HG03558 (cell line): ENCODE results near the gene PLPP2.

Source experiments
- ATAC-seq: cut with Tn5 transposase; IDR thresholded peaks from one replicate; pipeline ENCODE4 v1.9.1; 2021; ENCODE audit warnings: moderate number of reproducible peaks; ENCODE audit not compliant: unreplicated experiment; ENCODE audit errors: extremely low read depth

Gene PLPP2

DNA sequence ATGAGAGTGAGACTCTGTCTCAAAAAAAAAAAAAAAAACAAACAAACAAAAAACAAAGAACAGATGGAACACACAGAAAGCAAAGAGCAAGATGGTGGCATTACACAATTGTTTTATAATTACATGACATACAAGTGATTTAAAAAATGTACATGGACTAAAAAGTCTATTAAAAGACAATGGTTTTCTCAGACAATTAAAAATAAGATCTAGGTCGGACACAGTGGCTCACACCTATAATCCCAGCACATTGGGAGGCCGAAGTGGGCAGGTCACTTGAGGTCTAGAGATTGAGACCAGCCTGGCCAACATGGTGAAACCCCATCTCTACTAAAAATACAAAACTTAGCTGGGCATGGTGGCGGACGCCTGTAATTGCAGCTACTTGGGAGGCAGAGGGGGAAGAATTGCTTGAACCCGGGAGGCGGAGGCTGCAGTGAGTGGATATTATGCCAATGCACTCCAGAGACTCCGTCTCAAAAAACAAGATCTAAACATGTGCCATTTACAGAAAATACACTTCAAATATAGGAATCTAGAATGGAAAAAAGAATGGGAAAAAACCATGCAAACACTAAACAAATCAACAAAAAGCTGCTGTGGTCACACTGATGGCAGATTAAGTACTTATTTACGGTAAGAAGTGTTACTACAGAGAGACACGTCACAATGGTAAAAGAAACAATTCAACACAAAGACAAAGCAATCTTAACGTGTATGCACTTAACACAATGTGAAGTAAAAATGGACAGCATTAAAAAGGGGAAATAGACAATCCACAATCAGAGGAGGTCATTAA lies 26.7 kb upstream of the PLPP2 start:
- ATAC-seq: no peak

DNA sequence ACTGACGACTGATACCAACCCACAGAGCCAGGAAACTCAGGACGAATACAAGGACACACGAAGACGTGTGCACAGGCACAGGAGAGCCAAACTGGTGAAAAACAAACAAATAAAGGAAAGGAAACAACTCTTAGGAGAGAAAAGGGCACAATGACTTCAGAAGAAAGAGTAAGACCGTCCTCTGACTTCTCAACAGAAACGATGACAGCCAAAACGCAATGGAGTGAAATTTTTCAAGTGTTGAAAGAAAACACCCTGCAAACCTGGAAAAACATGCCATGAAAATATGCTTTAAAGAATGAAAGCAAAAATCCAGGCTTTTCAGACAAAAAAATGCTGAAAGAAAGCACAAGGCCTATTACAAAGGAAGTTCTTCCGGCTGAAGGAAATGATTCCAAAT lies 24.6 kb upstream of the PLPP2 start:
- ATAC-seq: no peak

- no peak for ATAC-seq
Measured at GRCh38 chr19:313988-314815, 23.0 kb upstream of the PLPP2 start.

GRCh38 chr19:313169-313987 lies 22.2 kb upstream of the PLPP2 start:
- no peak for ATAC-seq

DNA sequence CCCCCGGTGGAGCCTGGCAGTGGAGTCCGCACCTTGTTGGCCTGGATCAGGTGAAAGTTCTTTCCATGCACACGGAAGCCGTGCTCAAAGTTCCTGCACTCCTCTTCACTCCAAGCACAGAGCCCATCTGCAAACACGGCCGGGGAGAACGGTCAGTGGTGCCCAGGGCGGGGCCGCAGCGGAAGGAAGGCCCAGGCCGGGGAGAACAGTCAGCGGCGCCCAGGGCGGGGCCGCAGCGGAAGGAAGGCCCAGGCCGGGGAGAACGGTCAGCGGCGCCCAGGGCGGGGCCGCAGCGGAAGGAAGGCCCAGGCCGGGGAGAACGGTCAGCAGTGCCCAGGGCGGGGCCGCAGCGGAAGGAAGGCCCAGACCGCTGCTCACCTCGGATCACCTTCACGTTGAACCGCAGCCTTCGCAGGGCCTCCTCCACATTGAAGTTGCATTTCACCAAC lies 20.6 kb upstream of the PLPP2 start:
- ATAC-seq: no peak

GRCh38 chr19:310781-311496 lies 19.7 kb upstream of the PLPP2 start:
- ATAC-seq: no peak

- ATAC-seq: no peak
Measured at GRCh38 chr19:310141-310651, 19.0 kb upstream of the PLPP2 start.

- ATAC-seq: no peak
Measured at GRCh38 chr19:309206-309565, 18.0 kb upstream of the PLPP2 start.

GRCh38 chr19:308471-309205 lies 17.4 kb upstream of the PLPP2 start:
- ATAC-seq: no peak

- no peak for ATAC-seq
Measured at GRCh38 chr19:307793-308420, 16.7 kb upstream of the PLPP2 start.

- ATAC-seq: no peak
Measured at GRCh38 chr19:307111-307531, 15.9 kb upstream of the PLPP2 start.

DNA sequence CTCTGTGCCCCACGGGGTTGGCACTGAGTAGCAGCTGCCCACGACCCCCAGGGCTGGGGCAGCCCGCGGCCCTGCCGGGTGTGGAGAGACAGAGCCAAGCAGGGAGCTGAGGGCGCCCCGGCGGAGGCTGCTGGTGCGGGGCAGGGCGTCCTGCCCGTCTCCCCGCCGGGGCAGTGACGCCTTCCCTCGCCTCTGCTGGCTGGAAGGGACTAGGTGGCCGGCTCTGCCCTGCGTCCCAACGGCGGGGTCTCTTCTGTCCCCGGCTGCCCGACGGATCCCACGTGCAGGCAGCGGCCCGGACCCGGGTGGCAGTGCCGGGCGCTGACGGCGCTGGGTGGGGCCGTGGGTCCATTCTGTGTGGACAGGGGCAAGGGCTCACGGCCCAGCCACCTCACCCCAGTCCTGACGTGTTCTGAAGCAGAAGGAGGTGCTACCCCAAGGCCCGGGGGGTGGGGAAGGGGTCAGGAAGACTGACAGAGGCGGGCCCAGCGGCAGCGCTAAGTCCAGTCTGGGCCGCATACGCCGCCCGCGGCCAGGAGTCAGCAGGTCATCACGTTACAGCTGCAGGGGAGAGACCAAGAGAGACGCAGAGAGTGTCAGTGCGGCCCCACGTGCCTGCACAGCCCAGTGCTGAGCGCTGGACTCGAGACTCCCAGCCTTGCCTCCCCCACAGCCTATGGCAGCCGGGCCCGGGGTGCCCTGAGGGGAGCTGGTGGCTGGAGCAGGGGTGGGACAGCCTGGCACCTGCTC lies 15.1 kb upstream of the PLPP2 start:
- ATAC-seq: no peak

- ATAC-seq: no peak
Measured at GRCh38 chr19:305240-306150, 14.3 kb upstream of the PLPP2 start.

GRCh38 chr19:296476-297225 lies 5.4 kb upstream of the PLPP2 start:
- no peak for ATAC-seq

- ATAC-seq: no peak
Measured at GRCh38 chr19:295687-296370, 4.6 kb upstream of the PLPP2 start.
